Activated CD4-positive, CD25-positive, alpha-beta regulatory T cell (primary cell): Measurements from ENCODE around the gene AWAT2.

Experiments used
- DNase-seq, 4 experiments: peaks; one replicate each; lab custom pipeline; 2025; lab: John Stamatoyannopoulos, UW

Gene AWAT2

DNA sequence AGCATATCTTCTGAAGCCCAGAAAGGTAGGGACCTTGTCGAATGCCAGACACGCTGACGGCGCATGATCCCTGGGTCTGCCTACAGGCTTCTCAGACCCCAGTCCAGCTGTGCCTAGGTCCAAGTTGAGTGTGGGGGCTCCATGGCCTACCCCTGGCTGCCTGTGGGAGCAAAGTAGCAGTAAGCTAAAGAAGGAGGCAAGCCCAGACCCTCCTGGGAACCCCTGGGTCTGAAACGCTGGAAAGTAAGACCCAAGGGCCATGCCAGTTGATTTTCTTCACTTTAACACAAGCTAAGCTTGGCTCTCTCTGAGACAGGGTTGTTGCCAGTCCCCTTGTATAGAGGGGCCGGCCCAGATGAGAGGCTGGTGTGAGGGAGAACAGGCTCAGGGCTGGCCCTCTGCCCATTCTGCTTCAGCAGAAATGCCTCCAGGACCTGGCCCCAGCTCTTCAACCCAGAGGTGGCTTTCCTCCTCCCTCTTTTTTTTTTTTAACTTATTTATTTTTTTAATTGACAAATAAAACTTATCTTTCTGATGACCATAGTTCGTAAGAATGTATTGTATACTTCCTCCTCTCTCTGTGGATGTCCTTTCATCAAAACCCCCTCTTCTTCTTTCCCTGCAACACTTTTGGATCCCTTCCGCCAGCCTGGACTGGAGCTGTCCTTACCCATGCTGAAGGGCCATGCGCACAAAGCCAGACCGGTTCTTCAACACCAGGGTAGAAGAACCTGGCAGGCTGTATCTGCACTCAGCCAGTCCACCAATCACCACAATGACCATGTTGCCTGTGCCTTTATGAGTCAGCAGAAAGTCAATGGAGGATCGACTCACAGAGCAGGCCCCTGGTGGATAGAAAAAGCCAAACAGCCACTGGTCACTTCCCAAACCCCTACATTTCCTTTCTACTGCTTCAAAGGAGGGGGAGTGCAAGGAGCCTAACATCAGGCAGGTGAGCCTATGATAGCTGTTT lies 7.1 kb downstream of the AWAT2 start:
- no peak for DNase-seq

DNA sequence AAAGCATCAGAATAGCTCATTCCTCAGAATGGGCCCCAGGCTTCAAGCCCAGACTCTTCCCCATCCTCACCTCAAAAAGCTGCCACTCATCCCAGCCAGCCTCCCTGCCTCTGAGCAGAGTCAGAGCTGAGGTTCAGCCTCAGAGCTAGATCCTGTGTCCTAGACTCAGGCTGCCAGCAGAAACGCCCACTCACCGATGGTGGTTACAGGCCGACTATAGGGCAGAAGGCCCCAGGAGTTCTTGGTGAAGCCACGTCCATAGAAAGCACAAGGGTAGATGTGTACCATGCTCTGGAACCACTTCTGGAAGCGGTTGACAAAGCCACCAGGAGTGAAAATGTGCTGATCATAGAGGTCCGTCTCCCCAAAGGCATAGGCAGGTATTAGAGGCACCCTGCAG lies 7.7 kb downstream of the AWAT2 start:
- DNase-seq = no peak

DNA sequence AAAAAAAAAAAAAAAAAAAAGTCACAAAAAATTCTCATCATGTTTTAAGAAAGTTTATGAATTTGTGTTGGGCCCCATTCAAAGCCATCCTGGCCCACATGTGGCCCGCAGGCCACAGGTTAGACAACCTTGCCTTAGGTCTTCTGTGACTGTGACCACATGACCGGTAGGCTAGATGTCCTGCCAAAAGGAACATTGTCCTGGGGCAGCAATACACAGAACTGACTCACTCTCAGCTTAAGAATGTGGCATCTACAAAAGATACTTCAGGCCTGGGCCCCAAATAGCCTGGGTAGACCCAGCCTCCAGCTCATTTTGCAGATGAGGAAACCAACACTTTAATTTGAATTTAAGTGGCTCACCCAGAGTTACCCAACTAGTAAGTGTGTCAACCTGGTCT lies 10.0 kb downstream of the AWAT2 start:
- no peak for DNase-seq

DNA sequence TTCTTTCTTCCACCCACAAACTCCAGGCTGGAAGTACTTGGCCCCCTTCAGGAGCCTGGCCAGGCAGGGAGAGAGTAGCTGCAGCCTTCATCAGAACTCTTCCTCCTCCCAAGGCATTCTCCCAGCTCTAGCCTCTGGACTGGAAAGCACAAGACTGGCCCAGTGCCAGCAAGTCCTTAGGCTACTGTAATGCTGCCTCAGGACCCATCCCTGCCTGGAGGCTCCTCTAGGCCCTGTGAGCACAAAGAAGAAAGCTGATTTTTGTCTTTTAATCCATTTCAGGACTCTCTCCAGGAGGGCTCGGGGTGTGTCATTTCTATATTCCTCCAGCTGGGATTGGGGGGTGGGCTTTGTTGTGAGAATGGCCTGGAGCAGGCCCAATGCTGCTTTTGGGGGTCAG lies 10.8 kb downstream of the AWAT2 start:
- DNase-seq = no peak

DNA sequence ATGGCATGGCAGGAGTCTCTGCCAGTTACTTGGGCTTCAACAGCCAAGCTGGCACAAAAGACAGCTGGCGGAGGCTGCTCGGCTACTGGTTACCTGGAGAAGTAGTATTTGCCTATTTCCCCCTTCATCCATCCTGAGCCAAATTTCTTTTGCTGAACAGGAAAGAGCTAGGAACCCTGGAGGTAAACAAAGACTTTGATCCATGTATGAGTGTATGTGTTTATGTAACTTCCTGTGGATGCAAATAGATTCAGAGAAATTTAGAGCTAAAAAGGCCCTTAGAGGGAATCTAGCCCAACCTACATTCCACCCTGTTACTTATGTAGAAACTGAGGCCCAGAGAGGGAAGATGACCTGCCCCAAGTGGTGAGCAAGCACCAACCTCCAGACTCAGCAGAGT lies 11.2 kb downstream of the AWAT2 start:
- no peak for DNase-seq

DNA sequence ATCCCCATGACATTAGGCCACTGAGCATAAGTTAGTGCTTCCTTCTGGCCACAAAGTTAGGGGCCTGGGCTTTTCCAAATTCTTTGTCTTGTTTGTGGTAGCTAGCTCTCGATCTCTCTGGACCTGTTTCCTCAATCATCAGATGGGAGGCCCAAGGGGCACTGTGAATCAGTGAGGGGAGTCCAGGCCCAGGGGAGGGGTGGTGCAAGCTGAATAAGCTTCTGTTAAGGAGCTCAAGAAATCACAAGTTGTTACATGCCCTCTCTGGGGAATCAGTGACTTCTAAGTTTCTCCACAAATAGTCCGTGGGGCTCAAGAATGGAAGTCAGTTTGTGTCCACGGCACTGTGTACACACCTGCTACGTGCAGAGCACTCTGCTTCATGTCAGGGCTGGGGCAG lies 15.1 kb downstream of the AWAT2 start:
- DNase-seq = no peak

DNA sequence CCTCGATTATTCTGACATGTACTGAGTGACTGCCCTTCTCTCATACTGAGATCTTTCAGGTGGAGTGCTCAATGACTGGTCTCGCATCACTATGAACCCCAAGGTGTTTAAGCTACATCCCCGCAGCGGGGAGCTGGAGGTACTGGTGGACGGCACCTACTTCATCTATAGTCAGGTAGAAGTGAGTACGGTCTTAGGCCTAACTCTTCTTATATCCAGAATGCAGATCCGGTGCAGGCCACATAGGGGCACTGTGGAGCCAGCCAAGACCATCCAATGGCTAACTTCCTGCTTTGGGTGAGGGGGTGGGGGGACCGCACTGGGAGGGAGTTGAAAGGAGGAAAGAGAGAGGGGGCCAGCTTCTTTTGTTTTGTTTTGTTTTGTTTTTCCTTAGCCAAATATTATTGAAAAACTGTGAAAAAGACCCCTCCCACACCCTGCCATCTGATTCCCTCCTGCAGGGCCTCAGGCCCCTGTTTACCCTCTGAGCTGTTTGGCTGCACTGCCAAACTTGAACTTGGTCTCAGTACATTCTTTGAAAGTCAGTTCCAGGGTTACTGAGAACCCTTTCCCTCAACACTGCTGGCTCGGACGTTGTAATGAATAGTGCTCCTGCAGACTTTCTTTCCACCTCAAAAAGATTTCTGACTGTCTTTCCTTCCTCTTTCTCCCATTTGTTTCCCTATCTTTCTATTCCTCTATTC lies 16.2 kb downstream of the AWAT2 start:
- DNase-seq = no peak

DNA sequence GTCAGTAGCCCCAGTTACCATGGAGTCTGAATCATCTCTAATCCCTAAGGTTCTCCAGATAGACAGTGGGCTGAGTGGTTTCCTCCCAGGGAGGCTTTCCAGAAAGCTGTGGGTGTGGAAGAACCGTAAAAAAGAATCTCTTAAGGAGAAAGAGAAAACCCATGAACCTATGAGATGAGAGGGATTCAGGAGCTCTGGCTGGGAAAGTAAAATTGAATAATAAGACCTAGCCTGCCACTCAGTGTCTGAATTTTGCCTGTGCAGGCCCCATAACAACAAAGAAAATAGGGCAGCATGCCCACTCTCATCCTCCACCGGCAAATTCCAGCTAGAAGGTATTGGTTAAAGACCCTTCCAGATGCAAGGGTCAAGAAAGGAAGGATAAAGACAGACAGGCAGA lies 16.9 kb downstream of the AWAT2 start:
- no peak for DNase-seq

DNA sequence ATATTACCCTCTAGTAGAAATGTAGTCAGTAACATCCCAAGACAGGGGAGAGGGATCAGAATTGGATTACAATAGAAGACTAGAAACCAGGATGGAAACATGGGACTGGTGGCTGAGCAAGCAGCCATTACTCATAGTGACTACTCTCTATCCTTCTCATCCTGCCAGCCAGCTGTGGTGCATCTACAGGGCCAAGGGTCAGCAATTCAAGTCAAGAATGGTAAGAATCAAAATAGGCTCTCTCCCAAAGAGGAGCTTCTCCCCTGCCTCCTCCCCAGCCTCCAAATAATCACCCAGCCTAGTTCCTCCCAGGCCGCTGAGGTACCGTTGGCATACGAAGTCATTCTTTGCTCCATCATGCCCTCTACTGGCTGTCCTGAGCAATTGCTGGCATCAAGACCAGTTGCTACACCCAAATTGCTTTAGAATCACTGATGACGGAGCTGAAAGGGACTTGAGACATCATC lies 19.4 kb downstream of the AWAT2 start:
- DNase-seq = peak in 1 of 4 experiments; percentile 1

DNA sequence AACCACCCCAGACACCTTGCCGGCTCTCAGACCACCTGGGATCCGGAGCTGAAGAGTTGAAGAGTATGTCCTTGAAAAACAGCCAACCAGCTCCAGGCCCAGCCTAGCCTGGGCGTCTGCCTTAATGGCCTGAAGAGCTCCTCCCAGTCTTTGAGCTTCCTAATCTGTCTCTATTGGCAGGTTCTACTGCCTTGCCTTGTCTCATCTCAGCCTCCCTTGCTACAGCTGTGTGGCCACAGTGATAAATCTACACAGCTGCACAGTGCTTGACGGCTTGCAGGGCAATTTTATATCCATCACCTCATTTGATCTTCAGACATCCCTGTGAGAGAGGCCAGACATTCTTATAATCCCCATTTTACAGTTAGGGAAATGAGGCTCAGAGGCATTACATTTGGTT lies 19.9 kb downstream of the AWAT2 start:
- no peak for DNase-seq

DNA sequence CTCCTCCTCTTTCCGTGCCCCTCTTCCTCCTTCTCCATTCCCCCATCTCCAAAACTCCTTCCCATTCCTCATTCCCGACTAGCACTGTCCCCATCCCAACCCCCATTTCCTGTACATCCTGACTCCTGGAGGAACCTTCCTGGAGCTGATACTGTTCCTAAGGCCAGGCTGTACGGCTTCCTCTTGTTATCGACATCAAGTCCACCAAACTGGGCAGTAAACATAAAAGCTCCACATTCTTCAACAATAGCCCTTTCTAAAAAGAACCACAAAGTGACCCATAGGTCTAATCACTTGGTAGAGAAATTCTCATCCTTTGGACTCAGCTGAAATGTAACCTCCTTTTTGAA lies 22.9 kb downstream of the AWAT2 start:
- no peak for DNase-seq

DNA sequence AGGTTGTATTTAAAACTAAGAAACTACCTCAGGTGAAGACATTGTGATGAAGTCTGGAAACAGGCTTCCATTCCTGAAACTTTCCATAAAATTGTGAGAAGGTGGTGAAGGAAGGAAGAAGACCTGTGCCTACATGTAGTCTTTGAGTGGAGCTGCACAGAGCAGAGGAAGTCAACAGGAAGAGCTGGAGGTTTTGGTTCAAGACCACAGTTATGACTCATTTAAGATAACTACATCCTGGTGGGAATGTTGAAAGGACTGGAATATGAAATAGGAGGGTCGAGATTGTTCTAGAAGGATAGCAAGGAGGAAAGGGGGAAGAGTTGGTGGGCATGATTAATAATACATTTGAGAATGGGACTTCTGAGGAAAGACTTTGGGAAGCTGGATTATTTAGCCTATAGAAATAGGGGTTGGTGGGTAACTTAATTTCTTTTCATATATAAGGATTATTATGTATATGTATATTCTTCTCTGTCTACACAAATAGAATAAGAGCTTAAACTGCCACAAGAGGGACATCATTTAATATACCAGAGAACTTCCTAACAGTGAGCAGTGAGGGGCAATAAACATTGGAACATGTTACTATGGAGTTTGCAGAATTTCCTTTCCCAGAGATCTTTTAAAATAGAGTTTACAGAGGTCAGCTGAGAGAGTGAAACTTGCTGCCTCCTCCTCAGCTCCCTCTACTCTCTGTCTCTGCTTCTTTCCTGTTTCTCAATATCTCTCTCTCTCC lies 23.5 kb downstream of the AWAT2 start:
- DNase-seq = no peak

DNA sequence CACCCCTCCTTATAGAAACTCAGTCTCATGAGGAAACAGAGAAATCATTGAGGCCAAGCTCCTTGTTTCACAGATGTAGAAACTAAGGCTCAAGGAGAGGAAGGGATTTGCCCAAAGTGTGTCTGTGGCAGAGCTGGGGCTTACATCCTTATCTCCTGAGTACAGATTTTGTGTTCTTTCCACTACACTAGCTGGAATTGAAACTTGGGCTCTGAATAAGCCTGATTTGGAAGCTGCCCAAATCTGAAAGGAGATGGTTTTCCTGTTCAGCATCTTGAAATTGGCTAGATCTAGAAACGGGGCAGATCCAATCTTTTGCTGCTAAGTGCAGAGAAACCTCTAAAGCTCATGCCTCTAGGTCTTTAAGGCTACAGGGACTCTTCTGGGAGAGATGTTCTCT lies 24.3 kb downstream of the AWAT2 start:
- no peak for DNase-seq

DNA sequence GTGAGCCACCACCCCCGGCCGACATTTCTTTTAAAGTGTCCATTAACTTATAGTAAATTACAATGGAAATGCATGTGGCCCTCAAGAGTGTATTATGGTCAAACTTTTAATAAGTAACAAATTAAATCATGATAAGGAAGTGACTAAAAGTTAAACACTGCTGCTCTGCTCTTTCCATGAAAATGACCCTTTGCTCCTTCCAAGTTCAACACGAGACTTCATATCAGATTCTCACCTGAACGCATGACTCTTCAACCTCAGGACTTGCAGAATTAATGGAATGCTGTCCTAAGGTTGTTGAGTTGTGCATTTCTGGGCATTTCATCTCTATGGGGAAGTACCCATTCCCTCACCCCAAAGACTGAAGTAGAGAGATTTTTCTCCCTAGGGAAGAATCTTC lies 27.1 kb downstream of the AWAT2 start:
- DNase-seq = no peak

DNA sequence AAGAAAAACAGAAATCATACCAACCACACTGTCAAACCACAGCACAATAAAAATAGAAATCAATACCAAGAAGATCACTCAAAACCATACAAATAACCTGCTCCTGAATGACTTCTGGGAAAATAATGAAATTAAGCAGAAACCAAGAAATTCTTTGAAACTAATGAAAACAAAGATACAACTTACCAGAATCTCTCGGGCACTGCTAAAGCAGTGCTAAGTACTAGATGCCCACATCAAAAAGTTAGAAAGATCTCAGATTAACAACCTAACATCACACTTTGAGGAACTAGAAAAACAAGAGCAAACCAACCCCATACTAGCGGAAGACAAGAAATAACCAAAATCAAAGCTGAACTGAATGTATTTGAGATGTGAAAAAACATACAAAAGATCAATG lies 33.2 kb downstream of the AWAT2 start:
- no peak for DNase-seq

DNA sequence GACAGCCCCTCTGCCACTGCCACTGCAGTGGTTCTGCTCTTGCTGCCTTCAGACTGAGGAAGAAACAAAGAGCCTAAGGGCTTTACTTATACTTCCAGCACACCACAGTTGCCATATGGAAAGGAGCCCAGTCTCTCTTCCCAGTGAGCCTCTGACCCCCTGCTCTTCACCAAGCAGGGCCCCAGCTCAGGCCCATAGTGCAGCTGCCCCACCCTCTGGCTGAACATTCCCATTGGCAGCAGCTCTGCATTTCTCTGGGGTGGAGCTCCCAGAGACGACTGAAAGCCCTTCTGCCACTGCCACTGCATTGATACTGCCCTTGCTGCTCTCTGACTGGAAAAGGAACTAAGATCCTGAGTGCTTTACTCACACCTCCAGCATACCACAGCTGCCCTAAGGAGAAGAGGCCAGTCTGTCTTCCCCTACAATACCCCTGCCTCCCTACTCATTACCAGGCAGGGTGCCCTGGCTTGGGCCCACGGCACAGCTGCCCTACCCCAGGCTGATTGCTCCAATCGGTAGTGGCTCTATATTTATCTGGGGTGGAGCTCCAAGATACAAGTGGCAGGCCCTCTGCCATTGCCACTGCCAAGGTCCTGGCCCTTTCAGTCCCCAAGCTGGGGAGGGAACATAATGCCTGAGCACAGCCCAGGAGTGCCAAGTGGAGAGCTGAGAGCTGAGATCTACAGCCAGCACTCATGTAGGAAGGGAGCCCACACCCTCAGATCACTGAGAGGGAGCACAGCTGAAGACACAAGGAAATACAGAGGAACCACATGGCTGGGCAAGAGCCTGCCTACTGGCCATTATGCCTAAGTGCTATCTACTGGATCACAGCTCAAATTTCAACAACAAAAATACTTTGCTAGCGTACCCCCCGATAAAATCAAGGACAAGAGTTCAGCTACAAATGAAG lies 36.0 kb downstream of the AWAT2 start:
- DNase-seq = no peak

DNA sequence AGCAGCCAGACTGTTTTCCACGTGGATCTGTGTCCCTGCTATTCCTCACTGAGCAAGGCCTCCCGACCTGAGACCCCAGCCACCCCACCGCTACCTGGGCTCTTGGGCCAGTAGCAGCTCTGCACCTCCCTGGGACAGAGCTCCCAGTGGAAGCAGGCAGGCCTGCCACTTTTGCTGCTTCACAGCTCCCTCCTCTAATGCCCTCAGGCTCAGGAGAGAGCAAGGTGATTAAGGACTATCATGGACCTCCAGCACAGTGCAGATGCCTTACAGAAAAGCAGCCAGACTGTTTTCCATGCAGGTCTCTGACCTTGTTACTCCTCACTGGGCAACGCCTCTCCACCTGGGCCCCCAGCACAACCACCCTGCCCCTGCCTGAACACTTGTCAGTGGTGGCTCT lies 37.0 kb downstream of the AWAT2 start:
- no peak for DNase-seq

DNA sequence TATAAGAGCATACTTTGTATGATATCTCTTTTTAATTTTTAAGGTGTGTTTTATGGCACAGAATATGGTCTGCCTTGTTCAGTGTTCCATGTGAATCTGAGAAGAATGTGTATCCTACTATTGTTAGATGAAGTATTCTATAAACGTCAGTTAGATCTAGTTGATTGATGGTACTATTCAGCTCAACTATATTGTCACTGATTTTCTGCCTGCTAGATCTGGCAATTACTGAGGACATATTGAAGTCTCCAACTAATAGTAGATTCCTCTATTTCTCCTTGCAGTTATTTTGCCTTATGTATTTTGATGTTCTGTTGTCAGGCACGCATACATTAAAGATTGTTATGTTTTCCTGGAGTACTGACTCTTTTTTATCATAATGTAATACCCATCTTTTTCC lies 39.8 kb downstream of the AWAT2 start:
- DNase-seq = no peak

DNA sequence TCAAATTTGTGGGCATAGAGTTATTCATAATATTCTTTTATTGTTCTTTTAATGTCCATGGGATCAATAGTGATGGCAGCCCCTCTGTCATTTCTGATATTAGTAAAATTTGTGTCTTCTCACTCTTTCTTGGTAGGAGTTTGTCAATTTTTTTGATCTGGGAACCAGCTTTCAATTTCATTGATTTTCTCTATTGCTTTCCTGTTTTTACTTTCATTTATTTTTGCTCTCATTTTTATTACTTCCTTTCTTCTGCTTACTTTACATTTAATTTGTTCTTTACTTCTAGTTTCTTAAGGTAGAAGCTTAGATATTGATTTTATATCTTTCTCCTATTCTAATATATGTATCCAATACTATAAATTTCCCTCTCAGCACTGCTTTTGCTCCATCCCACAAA lies 40.7 kb downstream of the AWAT2 start:
- DNase-seq = no peak

DNA sequence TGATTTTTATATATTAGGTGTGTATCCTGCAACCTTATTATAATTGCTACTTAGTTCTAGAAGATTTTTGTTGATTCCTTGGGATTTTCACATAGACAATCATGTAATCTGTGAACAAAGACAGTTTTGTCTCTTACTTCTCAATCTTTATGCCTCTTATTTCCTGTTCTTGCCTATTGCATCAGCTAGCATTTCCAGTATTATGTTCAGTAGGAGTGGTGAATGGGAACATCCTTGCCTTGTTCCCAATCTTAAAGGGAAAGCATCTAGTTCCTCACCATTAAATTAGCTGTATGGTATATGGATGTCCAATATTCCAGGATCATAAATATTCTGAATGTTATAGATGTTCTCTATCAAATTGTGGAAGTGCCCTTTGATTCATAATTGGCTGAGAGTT lies 41.8 kb downstream of the AWAT2 start:
- no peak for DNase-seq

DNA sequence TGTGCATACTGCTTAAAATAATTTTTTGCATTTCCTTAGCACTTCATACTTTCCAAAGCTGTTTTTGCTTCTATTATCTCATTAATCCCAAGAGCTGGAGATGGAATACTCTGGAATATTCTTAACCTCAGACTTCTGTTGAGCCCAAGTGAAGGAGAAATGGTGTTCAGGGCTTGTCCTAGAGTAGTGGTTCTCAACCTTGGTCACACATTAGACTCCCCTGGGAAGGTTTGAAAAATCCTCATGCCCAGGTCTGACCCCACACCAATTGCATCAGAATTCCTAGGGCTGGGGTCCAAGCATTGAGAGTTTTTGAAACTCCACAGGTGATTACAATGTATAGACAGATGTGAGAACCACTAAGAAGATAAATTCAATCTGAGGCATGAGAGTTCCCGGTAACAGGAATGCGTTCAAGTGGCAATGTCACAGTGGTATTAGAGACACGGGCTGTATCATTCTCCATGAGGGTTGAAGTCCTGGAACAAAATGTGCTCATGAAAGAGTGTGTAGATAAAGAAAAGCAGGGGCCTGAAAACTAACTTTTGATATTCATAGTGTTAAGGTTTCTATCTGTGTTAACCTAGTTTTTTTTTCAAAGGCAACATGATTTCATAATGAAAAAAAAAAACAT lies 47.9 kb downstream of the AWAT2 start:
- DNase-seq = no peak
